MCF 10A (cell line): ENCODE measurements around the gene CAMTA1. TPM values are rescaled to one million over a fixed set of nuclear protein-coding genes. Genes with fewer than 3 reads are reported as not detected.

ENCODE experiments used
- BruUV-seq: library from RNA; stranded (reverse); fragments of 400-500 nt; replicated peaks from 2 replicates; lab custom pipeline; 2021; lab: Mats Ljungman, UMichigan
- CTCF ChIA-PET: fragments of 300-600 bp; sonication (Branson Sonifier 250); formaldehyde crosslinking; extraction: SDS; loops from one replicate; lab custom pipeline; 2021; ENCODE audit warnings: antibody characterized with exemption, inconsistent platforms; lab: Yijun Ruan, JAX
- POLR2A ChIA-PET: fragments of 300-600, 350-650 bp; sonication (Branson Sonifier 250); formaldehyde crosslinking; extraction: SDS; loops from one replicate; lab custom pipeline; 2020; ENCODE audit warnings: antibody characterized with exemption, inconsistent platforms; lab: Yijun Ruan, JAX
- DNase-seq: peaks from one replicate; pipeline ENCODE4 v3.0.0-alpha.2; 2018; ENCODE audit not compliant: unreplicated experiment
- H3K27ac Mint-ChIP-seq: one replicate; pipeline ENCODE4 v1.8.0; 2022; ENCODE audit warnings: mild to moderate bottlenecking, low read depth, mixed read lengths; ENCODE audit not compliant: unreplicated experiment
- H3K27me3 Mint-ChIP-seq: one replicate; pipeline ENCODE4 v1.8.0; 2022; ENCODE audit warnings: mixed read lengths; ENCODE audit not compliant: insufficient read depth, unreplicated experiment
- H3K36me3 Mint-ChIP-seq: one replicate; pipeline ENCODE4 v1.8.0; 2022; ENCODE audit warnings: mild to moderate bottlenecking, moderate library complexity, mixed read lengths; ENCODE audit not compliant: insufficient read depth, unreplicated experiment
- H3K4me1 Mint-ChIP-seq: one replicate; pipeline ENCODE4 v1.8.0; 2022; ENCODE audit warnings: mixed read lengths; ENCODE audit not compliant: insufficient read depth, unreplicated experiment
- H3K4me3 Mint-ChIP-seq: one replicate; pipeline ENCODE4 v1.8.0; 2022; ENCODE audit warnings: mild to moderate bottlenecking, moderate library complexity, mixed read lengths; ENCODE audit not compliant: unreplicated experiment
- H3K9me3 Mint-ChIP-seq: one replicate; pipeline ENCODE4 v1.8.0; 2022; ENCODE audit warnings: mixed read lengths; ENCODE audit not compliant: unreplicated experiment
- intact Hi-C: fragments of 100-400 bp; cut with micrococcal nuclease; formaldehyde crosslinking; loops from 2 replicates; pipeline ENCODE4 v1.14.1; 2022
- total RNA-seq: library from RNA; stranded (reverse); gene quantifications from 2 replicates; pipeline ENCODE4 v1.2.3, GENCODE V29; 2022
- TF ChIP-seq, protein P1 (sequence below): fragments of 200-600 bp; IDR thresholded peaks from one replicate; pipeline ENCODE4 v1.8.0; 2022; ENCODE audit warnings: antibody characterized with exemption, mild to moderate bottlenecking; ENCODE audit not compliant: unreplicated experiment

The CAMTA1 gene
- total RNA-seq, 1 experiment from 2014 or later, result 74.1 TPM

GRCh38 chr1:7365706-7366105 is 580.5 kb downstream of the CAMTA1 start:
- no peak for DNase-seq
- CTCF ChIA-PET, result no interaction called here
- TF ChIP-seq, protein P1, sequence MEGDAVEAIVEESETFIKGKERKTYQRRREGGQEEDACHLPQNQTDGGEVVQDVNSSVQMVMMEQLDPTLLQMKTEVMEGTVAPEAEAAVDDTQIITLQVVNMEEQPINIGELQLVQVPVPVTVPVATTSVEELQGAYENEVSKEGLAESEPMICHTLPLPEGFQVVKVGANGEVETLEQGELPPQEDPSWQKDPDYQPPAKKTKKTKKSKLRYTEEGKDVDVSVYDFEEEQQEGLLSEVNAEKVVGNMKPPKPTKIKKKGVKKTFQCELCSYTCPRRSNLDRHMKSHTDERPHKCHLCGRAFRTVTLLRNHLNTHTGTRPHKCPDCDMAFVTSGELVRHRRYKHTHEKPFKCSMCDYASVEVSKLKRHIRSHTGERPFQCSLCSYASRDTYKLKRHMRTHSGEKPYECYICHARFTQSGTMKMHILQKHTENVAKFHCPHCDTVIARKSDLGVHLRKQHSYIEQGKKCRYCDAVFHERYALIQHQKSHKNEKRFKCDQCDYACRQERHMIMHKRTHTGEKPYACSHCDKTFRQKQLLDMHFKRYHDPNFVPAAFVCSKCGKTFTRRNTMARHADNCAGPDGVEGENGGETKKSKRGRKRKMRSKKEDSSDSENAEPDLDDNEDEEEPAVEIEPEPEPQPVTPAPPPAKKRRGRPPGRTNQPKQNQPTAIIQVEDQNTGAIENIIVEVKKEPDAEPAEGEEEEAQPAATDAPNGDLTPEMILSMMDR, result no peak
- BruUV-seq, result no TSS peak
- Mint-ChIP-seq H3K36me3 (no peaks in the 10 kb centered on the region), H3K4me3 (no peak overlapping the region), H3K27me3 (no peaks in the 10 kb centered on the region), H3K4me1 (no peaks in the 10 kb centered on the region), H3K9me3 (no peaks in the 10 kb centered on the region), H3K27ac (no peak overlapping the region)
- POLR2A ChIA-PET, result no interaction called here
- intact Hi-C loops, result no loop called here

DNA sequence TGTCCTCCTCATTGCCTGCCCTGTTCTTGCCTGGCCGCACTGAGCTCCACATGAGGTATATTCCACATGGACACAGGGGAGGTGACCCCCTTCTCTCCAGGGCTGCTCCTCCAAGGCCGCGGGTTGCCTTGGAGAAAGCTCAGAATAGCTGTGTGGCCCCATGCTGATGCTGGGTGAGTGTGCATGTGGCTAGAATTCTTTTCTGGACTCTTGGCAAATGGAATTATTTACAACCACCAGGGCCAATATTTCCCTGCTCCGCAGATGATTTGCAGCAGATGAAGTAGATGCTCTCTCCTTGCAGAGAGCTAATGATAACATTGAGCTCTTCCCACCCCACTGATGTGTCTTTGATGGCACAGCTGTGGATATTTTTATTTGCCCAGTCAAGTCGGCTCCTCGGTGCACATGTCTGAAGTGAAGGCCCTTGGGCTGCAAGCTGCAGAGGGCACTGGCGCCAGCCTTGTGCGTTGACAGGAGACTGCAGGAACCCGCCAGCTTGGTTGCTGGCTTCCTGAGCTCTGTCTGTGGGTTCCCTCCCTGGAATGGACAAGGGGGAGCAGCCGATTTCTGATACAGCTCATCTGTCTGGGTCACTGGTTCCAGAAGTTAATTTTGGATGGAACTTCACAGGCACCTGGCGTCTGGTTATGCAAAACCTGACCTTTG is 581.2 kb downstream of the CAMTA1 start:
- no TSS peak for BruUV-seq
- POLR2A ChIA-PET, result interaction anchor here (0.7 kb wide), 1 partner anchor 1005 kb away, joined by 3 read pairs; no protein-coding TSS in a partner anchor
- Mint-ChIP-seq H3K27ac (no peak overlapping the region), H3K4me3 (no peak overlapping the region), H3K4me1 (no peaks in the 10 kb centered on the region), H3K36me3 (no peaks in the 10 kb centered on the region), H3K9me3 (no peaks in the 10 kb centered on the region), H3K27me3 (no peaks in the 10 kb centered on the region)
- CTCF ChIA-PET, result interaction anchor here (0.6 kb wide), 2 partner anchors 142 to 572 kb away, joined by 3 to 5 read pairs; no protein-coding TSS in a partner anchor
- DNase-seq, result no peak
- TF ChIP-seq, protein P1, result no peak
- intact Hi-C loops, result no loop called here

DNA sequence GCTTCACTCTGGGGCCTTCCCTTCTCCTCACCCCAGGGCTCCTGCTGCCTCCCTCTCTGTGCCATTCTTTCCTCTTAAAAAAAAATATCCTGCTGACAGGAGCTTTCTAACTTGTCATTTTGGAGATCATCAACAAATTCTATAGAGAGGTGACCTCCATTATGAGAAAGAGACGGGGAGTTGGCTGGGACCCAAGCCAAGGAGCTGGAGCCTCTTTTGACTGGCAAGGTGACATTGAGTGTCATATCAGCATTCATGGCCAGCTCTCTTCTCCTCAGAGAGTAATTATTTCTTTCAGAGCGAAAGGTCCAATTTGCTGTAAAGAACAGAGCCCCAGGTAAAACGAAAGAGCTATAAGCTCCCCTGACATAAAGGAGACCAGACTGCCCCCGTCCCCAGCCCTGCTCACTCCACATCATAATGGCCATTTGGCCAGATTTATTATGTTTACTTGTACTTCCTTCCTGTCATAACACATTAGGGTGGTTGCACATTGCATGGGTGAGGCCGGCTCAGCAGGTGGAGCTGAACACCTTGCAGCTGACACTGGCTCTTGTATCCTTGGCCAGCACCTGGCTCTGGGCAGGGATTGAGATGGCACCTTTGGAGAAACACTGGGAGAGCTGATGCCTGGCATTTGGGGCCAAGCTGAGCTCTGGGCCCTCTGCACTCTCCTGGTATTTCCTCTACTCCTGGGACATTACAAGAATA is 581.9 kb downstream of the CAMTA1 start:
- POLR2A ChIA-PET, result interaction anchor here (0.6 to 0.7 kb wide), 2 partner anchors 1004 to 1457 kb away, joined by 3 read pairs; no protein-coding TSS in a partner anchor
- Mint-ChIP-seq H3K36me3 (no peaks in the 10 kb centered on the region), H3K4me1 (no peaks in the 10 kb centered on the region), H3K9me3 (no peaks in the 10 kb centered on the region), H3K27me3 (no peaks in the 10 kb centered on the region), H3K4me3 (no peak overlapping the region), H3K27ac (no peak overlapping the region)
- no TSS peak for BruUV-seq
- TF ChIP-seq, protein P1, result no peak
- intact Hi-C loops, result no loop called here
- CTCF ChIA-PET, result interaction anchor here (0.6 kb wide), 3 partner anchors 9 to 572 kb away, joined by 3 to 5 read pairs (median 3); no protein-coding TSS in a partner anchor
- no peak for DNase-seq

DNA sequence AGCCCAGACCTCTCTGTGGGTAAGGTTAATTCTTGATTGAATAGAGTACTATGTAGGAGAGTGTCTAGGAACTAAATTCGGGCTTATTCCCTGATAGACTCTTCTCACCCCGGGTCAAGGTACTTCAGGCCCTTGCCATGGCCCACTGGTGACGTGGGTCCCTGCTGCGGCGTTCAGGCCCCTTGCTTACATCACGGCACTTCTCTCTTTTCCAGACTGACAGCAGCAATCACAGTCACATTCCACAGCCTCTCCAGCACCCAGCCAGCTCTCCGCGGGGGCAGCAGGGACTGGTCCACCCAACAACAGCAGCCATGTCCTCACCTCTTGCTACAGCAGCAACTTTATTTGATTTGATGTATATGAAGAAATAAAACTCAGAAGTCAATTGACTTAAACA is 584.6 kb downstream of the CAMTA1 start:
- Mint-ChIP-seq H3K36me3 (no peaks in the 10 kb centered on the region), H3K4me3 (no peak overlapping the region), H3K27me3 (no peaks in the 10 kb centered on the region), H3K9me3 (no peaks in the 10 kb centered on the region), H3K27ac (no peak overlapping the region), H3K4me1 (no peaks in the 10 kb centered on the region)
- CTCF ChIA-PET, result no interaction called here
- intact Hi-C loops, result no loop called here
- TF ChIP-seq, protein P1, result no peak
- DNase-seq, result no peak
- POLR2A ChIA-PET, result no interaction called here
- no TSS peak for BruUV-seq
